Activated CD8-positive, alpha-beta memory T cell treated with anti-CD3 and anti-CD28 coated beads, Interleukin-2, amount 50 U/mL, for 4 hours (primary cell): ENCODE data around the gene PLEKHM3.

Experiments
- DNase-seq: peaks from one replicate; pipeline ENCODE4 v3.0.0-alpha.2; 2020

PLEKHM3 gene

DNA sequence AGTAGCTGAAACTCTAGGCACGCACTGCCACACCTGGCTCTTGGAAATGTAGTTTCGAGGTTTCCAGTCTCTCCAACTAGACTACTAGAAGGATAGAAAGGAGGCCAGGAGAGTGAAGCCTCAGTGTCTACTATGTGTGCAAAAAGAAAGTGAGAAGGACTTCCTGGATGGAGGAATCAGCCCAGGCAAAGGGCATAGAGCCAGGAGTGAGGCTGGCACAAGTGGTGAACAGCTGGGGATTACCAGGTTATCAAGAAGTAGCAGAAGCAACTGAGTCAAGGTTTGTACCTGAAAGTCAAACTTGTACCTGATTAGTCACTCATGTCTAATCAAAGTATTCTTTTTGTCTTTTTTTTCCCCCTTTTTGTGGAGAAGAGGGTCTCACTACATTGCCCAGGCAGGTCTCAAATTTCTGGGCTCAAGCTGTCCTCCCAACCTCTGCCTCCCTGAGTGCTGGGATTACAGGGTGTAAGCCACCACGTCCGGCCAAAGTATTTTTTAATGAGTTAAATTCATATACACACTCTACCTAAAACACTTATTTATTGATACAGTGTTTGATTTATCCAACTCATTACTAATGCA is 246.9 kb downstream of the PLEKHM3 start:
- no peak for DNase-seq

DNA sequence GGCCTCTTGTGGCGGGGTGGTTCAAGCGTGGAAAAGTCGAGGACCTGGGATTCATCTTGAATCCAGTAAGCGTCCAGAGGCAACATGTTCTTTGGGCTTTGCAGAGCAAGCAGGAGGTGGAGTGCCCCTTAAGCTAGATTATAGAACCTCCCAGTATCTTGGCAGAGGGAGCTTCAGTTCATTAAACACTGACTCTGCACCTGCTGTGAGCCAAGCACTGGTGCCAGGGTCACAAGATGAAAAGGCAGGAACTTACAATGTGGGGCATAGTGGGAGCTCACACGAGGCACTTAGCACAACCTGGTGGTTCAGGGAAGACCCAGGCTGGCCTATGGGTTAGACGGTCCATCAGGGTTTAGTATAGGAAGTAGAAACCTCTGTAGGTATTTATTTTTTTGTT is 248.2 kb downstream of the PLEKHM3 start:
- no peak for DNase-seq

DNA sequence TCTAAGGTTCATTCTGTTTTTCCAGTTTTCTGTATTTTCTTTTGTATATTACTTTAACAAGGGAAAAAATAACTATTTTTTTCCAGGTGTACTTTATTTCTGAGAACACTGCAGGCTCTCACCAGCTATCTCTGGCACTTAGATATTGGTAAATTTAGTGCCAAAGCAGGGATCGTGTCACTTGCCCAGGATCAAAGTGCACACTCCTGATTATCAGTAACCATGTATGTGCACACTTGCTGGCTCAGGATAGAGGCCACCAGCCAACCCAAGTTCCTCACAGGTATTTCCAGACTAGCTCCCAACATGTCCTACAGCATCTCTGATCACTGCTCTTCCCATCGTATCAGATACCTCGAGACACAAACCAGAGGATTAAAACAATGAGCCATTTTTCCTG is 249.9 kb downstream of the PLEKHM3 start:
- DNase-seq, result no peak

DNA sequence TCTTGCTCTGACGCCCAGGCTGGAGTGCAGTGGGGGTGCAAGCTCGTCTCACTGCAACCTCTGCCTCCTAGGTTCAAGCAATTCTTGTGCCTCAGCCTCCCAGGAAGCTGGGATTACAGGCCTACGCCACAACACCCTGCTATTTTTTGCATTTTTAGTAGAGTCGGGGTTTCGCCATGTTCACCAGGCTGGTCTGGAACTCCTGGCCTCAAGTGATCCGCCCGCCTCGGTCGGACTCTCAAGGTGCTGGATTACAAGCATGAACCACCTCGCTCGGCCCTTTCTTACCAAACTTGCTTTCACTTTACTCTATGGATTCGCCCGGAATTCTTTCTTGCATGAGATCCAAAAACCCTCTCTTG is 252.5 kb downstream of the PLEKHM3 start:
- DNase-seq, result no peak

DNA sequence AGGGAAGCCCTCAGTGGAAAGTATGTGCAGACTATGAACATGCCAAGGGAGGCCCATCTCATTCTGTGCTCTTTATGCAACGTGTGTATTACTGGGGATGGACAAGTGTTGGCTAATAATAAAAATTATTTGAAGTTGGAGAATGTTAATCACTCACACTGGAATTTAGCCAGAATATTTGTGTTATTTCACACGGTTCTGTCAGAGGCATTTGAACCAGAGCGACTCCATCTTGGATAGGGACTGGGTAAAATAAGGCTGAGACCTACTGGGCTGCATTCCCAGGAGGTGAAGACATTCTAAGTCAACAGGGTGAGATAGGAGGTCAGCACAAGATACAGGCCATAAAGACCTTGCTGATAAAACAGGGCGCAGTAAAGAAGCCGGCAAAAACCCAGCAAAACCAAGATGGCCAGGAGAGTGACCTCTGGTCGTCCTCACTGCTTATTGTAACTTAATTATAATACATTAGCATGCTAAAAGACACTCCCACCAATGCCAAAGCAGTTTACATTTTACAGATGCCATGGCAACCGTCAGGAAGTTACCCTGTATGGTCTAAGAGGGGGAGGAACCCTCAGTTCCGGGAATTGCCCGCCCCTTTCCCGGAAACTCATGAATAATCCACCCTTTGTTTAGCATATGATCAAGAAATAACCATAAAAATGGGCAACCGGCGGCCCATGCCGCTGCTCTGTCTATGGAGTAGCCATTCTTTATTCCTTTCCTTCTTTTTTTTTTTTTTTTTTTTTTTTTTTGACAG is 253.1 kb downstream of the PLEKHM3 start:
- no peak for DNase-seq

DNA sequence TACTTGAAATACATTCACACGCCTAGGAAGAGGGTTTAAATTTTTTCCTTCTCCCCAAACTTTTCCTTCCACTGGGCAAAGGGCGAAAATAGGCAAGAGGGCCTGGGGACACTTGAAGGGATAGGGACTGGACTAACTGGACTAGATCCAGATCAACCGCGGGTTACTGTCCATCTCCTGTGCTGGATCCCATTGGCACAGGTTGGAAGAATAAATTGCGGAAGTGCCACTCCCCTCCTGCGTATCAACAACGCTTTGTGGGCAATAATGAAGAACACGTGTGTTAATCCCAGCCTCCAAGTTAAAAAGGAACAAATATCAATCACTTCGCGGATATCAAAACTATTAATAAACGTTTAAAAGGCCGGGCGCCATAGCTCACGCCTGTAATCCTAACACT is 253.9 kb downstream of the PLEKHM3 start:
- no peak for DNase-seq
